GM04504 (cell line): ENCODE measurements around the gene UBAP2L.

Source experiments
- DNase-seq: peaks from one replicate; pipeline ENCODE4 v3.0.0-alpha.2; 2012; ENCODE audit warnings: low read depth

The UBAP2L gene

GRCh38 chr1:154220071-154220969 lies at the start of gene UBAP2L:
Gene UBAP2L, plus strand, starts transcription at chr1:154220955. Its CDS starts 4,169 bp downstream, at chr1:154225124.
- peak; percentile 99 for DNase-seq

GRCh38 chr1:154171223-154171583 lies 49.6 kb upstream of the UBAP2L start:
- no peak for DNase-seq

GRCh38 chr1:154171880-154172279 lies 48.9 kb upstream of the UBAP2L start:
- DNase-seq = no peak

- DNase-seq = no peak
Measured at GRCh38 chr1:154174654-154175053, 46.1 kb upstream of the UBAP2L start.

- peak; percentile 67 for DNase-seq
Measured at GRCh38 chr1:154176337-154176736, 44.4 kb upstream of the UBAP2L start.

GRCh38 chr1:154178013-154178412 lies 42.7 kb upstream of the UBAP2L start:
- DNase-seq = no peak

- DNase-seq = no peak
Measured at GRCh38 chr1:154178911-154179811, 41.6 kb upstream of the UBAP2L start.

- no peak for DNase-seq
Measured at GRCh38 chr1:154179946-154180687, 40.6 kb upstream of the UBAP2L start.

GRCh38 chr1:154181944-154182343 lies 38.8 kb upstream of the UBAP2L start:
- DNase-seq = no peak

- DNase-seq = peak; percentile 43
Measured at GRCh38 chr1:154182344-154183045, 38.3 kb upstream of the UBAP2L start.

GRCh38 chr1:154183046-154183915 lies 37.5 kb upstream of the UBAP2L start:
- peak; percentile 87 for DNase-seq

- no peak for DNase-seq
Measured at GRCh38 chr1:154186177-154186576, 34.6 kb upstream of the UBAP2L start.

- DNase-seq = no peak
Measured at GRCh38 chr1:154186852-154187501, 33.8 kb upstream of the UBAP2L start.

GRCh38 chr1:154190550-154190949 lies 30.2 kb upstream of the UBAP2L start:
- DNase-seq = no peak

- no peak for DNase-seq
Measured at GRCh38 chr1:154191990-154192461, 28.7 kb upstream of the UBAP2L start, which contains the start of gene TPM3. Gene TPM3, minus strand, starts transcription at chr1:154192100. Its CDS starts 82 bp downstream, at chr1:154192018.

GRCh38 chr1:154192476-154192875 lies 28.3 kb upstream of the UBAP2L start:
- no peak for DNase-seq

GRCh38 chr1:154193821-154194220 lies 26.9 kb upstream of the UBAP2L start:
- DNase-seq = no peak

GRCh38 chr1:154198756-154199562 lies 21.8 kb upstream of the UBAP2L start:
- DNase-seq = no peak

- DNase-seq = no peak
Measured at GRCh38 chr1:154199563-154199879, 21.2 kb upstream of the UBAP2L start.
